Measurements from ENCODE around the gene DHX9.

- no peak for TF ChIP-seq CTCF (IDR thresholded peaks at IDR 0.05)
- TF ChIP-seq EP300 (IDR thresholded peaks at IDR 0.05) = no peak
- no peak for TF ChIP-seq POLR2A (IDR thresholded peaks at IDR 0.05)
Observed at GRCh38 chr1:182807907-182808306, 31.2 kb upstream of the DHX9 start.
